HCT116 (cell line): ENCODE results near the gene NPM3. TPM values are rescaled to one million over a fixed set of nuclear protein-coding genes. Genes with fewer than 3 reads are reported as not detected.

Experiments used
- ATAC-seq: fragments of 200-7000 bp; cut with Tn5 transposase; 2 replicates; pipeline ENCODE4 v1.9.1; 2020; ENCODE audit warnings: mild to moderate bottlenecking, moderate library complexity
- BruUV-seq: library from RNA; stranded (reverse); fragments of 400-500 nt; replicated peaks from 2 replicates; lab custom pipeline; 2021; lab: Mats Ljungman, UMichigan
- CTCF ChIA-PET: fragments of 300-600 bp; sonication (Branson Sonifier 250); formaldehyde crosslinking; loops from one replicate; lab custom pipeline; 2021; ENCODE audit warnings: antibody characterized with exemption; lab: Charles Lee
- POLR2A ChIA-PET: fragments of 300-600, 350-600 bp; sonication (Branson Sonifier 250); formaldehyde crosslinking; loops from one replicate; lab custom pipeline; 2021; ENCODE audit warnings: antibody characterized with exemption; lab: Charles Lee
- RAD21 ChIA-PET, 2 experiments: fragments of 300-600 bp; sonication (Branson Sonifier 250); formaldehyde crosslinking; loops; one replicate each; lab custom pipeline; 2023; ENCODE audit warnings: low total read pairs in 2 of 2; ENCODE audit not compliant: uncharacterized antibody in 2 of 2, unreplicated experiment in 2 of 2, low non-redundant PET in 1 of 2; lab: Charles Lee
- DNase-seq: peaks from one replicate; pipeline ENCODE4 v3.0.0-alpha.2; 2010; ENCODE audit warnings: low read depth, low spot score
- H2AFZ ChIP-seq: fragments of 200-600 bp; shearing (Covaris generic), sonication (generic); 2 replicates; pipeline ENCODE4 v1.6.1; 2017; ENCODE audit warnings: low read depth, mixed run types, mixed read lengths, antibody characterized with exemption, low read length; ENCODE audit not compliant: poor library complexity, severe bottlenecking
- H3K27ac ChIP-seq: 2 replicates; pipeline ENCODE4 v1.5.1; 2012; ENCODE audit warnings: low read depth, low read length
- H3K27me3 ChIP-seq: fragments of 200-600 bp; sonication (generic); 2 replicates; pipeline ENCODE4 v1.6.1; 2016; ENCODE audit warnings: mixed run types, low read length, mixed read lengths; ENCODE audit not compliant: insufficient read depth
- H3K36me3 ChIP-seq, 2 experiments: fragments of 200-500 bp in 1 of 2; fragments of 200-600 bp in 1 of 2; sonication (Bioruptor generic) in 1 of 2; sonication (generic) in 1 of 2; 2 replicates each; pipeline versions ENCODE4 v1.5.1 to v1.6.1; 2014 to 2016; ENCODE audit warnings: low read length in 2 of 2, inconsistent platforms in 1 of 2, mixed read lengths in 1 of 2, mixed run types in 1 of 2; ENCODE audit not compliant: insufficient read depth in 2 of 2, control insufficient read depth in 1 of 2
- H3K4me1 ChIP-seq, 2 experiments: fragments of 200-600 bp in 1 of 2; sonication (generic) in 1 of 2; 2 replicates each; pipeline versions ENCODE4 v1.5.1 to v1.6.1; 2012 to 2017; ENCODE audit warnings: low read length in 2 of 2, inconsistent platforms in 1 of 2, mild to moderate bottlenecking in 1 of 2, mixed read lengths in 1 of 2, mixed run types in 1 of 2, moderate library complexity in 1 of 2; ENCODE audit not compliant: insufficient read depth in 2 of 2, control insufficient read depth in 1 of 2
- H3K4me2 ChIP-seq: fragments of 200-600 bp; sonication (generic); 2 replicates; pipeline ENCODE4 v1.6.1; 2017; ENCODE audit warnings: mixed run types, low read length, mixed read lengths
- H3K4me3 ChIP-seq, 2 experiments: fragments of 200-600 bp in 1 of 2; sonication (generic) in 1 of 2; replicated peaks in 1 of 2; 2 replicates each; pipeline ENCODE4 v1.5.1; 2011 to 2016; ENCODE audit warnings: low read length in 2 of 2, control low read depth in 1 of 2, low read depth in 1 of 2, mild to moderate bottlenecking in 1 of 2, mixed read lengths in 1 of 2, mixed run types in 1 of 2
- H3K79me2 ChIP-seq: fragments of 200-600 bp; sonication (generic); 2 replicates; pipeline ENCODE4 v1.6.1; 2017; ENCODE audit warnings: mild to moderate bottlenecking, mixed run types, low read length, moderate library complexity, mixed read lengths; ENCODE audit not compliant: insufficient read depth
- H3K9ac ChIP-seq: fragments of 200-600 bp; sonication (generic); 2 replicates; pipeline ENCODE4 v1.6.1; 2016; ENCODE audit warnings: low read length, mixed read lengths
- H3K9me2 ChIP-seq: fragments of 200-600 bp; sonication (generic), shearing (Covaris generic); 2 replicates; pipeline ENCODE4 v1.6.1; 2017; ENCODE audit warnings: mixed run types, mild to moderate bottlenecking, moderate library complexity; ENCODE audit not compliant: insufficient read depth
- H3K9me3 ChIP-seq, 2 experiments: fragments of 200-500 bp in 1 of 2; fragments of 200-600 bp in 1 of 2; sonication (Bioruptor generic) in 1 of 2; sonication (generic) in 1 of 2; 2 replicates each; pipeline ENCODE4 v1.6.1; 2014 to 2017; ENCODE audit warnings: low read length in 2 of 2, mixed read lengths in 2 of 2, inconsistent platforms in 1 of 2, low read depth in 1 of 2, mild to moderate bottlenecking in 1 of 2, mixed run types in 1 of 2, moderate library complexity in 1 of 2; ENCODE audit not compliant: control insufficient read depth in 1 of 2, insufficient read depth in 1 of 2
- H4K20me1 ChIP-seq: fragments of 200-600 bp; sonication (generic), shearing (Covaris generic); 2 replicates; pipeline ENCODE4 v1.6.1; 2017; ENCODE audit warnings: mixed run types, mild to moderate bottlenecking, moderate library complexity; ENCODE audit not compliant: insufficient read depth
- CEBPB ChIP-seq: IDR thresholded peaks from 2 replicates; pipeline ENCODE4 v1.6.1; 2012; ENCODE audit warnings: low read depth
- ELF1 ChIP-seq: IDR thresholded peaks from 2 replicates; pipeline ENCODE4 v1.6.1; 2012; ENCODE audit warnings: low read depth, borderline replicate concordance
- EZH2phosphoT487 ChIP-seq: fragments of 200-600 bp; IDR thresholded peaks from 2 replicates; pipeline ENCODE4 v1.6.1; 2018; ENCODE audit warnings: antibody characterized with exemption, borderline replicate concordance
- FOSL1 ChIP-seq: IDR thresholded peaks from 2 replicates; pipeline ENCODE4 v1.6.1; 2012; ENCODE audit warnings: low read depth
- POLR2A ChIP-seq: IDR thresholded peaks from 2 replicates; pipeline ENCODE4 v1.7.0; 2011; ENCODE audit warnings: borderline replicate concordance; ENCODE audit not compliant: insufficient read depth, insufficient read length; ENCODE audit errors: extremely low read depth
- POLR2AphosphoS5 ChIP-seq: IDR thresholded peaks from 2 replicates; pipeline ENCODE4 v1.6.1; 2011; ENCODE audit warnings: mild to moderate bottlenecking, low read depth, low read length, moderate library complexity
- SIN3A ChIP-seq: IDR thresholded peaks from 2 replicates; pipeline ENCODE4 v1.6.1; 2012; ENCODE audit warnings: low read depth
- SP1 ChIP-seq: IDR thresholded peaks from 2 replicates; pipeline ENCODE4 v1.6.1; 2012; ENCODE audit warnings: low read depth
- SRF ChIP-seq: IDR thresholded peaks from 2 replicates; pipeline ENCODE4 v1.6.1; 2012; ENCODE audit warnings: low read depth
- TCF7L2 ChIP-seq: IDR thresholded peaks from 2 replicates; pipeline ENCODE4 v1.7.0; 2011; ENCODE audit warnings: borderline replicate concordance, inconsistent platforms; ENCODE audit not compliant: insufficient read depth, insufficient read length; ENCODE audit errors: extremely low read depth
- YY1 ChIP-seq: IDR thresholded peaks from 2 replicates; pipeline ENCODE4 v1.6.1; 2011; ENCODE audit warnings: low read length, low read depth, moderate library complexity, mild to moderate bottlenecking; ENCODE audit not compliant: insufficient replicate concordance; ENCODE audit errors: extremely low read depth
- ZFX ChIP-seq: fragments of 450-650 bp; IDR thresholded peaks from 2 replicates; pipeline ENCODE4 v1.6.1; 2017
- intact Hi-C: fragments of 100-400 bp; cut with micrococcal nuclease; formaldehyde crosslinking; loops from 2 replicates; pipeline ENCODE4 v1.10.0; 2022
- total RNA-seq: library from RNA; stranded (reverse); gene quantifications from one replicate; pipeline ENCODE4 v1.2.1, GENCODE V29; 2021; ENCODE audit not compliant: unreplicated experiment
- TF ChIP-seq, protein P1 (sequence below), 3 experiments: fragments of 200-600 bp in 1 of 3; sonication (generic) in 1 of 3; IDR thresholded peaks in 2 of 3; conservative IDR thresholded peaks in 1 of 3; 2 replicates each; pipeline ENCODE4 v1.5.1; 2012 to 2017; ENCODE audit warnings: low read depth in 2 of 3, low read length in 2 of 3, antibody characterized with exemption in 1 of 3, borderline replicate concordance in 1 of 3, control low read depth in 1 of 3, mild to moderate bottlenecking in 1 of 3, mixed read lengths in 1 of 3, mixed run types in 1 of 3, moderate library complexity in 1 of 3; ENCODE audit not compliant: insufficient read depth in 1 of 3
- TF ChIP-seq, protein P2 (sequence below): IDR thresholded peaks from 2 replicates; pipeline ENCODE4 v1.6.1; 2011; ENCODE audit warnings: mild to moderate bottlenecking, low read length, moderate library complexity; ENCODE audit not compliant: insufficient replicate concordance; ENCODE audit errors: extremely low read depth

Gene NPM3
- total RNA-seq, 1 experiment from 2014 or later, result 267 TPM

DNA sequence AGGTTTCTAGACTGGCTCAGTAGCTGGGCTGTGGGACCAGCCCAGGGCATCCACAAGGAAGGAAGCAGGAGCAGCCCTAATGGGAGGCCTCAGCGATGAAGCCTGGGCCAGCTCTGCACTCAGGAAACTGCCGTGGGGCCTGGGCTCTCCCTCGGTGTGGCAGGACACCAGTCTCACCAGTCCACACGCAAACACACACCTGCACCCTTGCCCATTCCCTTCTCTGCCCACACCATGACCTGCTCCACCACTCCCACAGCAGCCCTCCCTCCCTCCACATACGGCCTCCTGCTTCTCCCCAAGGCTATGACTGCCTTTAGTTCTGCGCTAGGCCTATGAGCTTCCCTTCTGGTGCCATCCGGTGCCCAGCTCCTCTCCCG, 14.5 kb downstream of the NPM3 start:
- ChIA-PET RAD21 (no interaction called here), POLR2A (no interaction called here), CTCF (interaction anchor here (1.3 to 2.2 kb wide), 3 partner anchors 12 to 555 kb away, joined by 3 to 9 read pairs (median 3); partner anchors contain the start of gene NPM3)
- Histone ChIP-seq H3K79me2 (no peaks in the 10 kb centered on the region), H3K4me1 (no peaks in the 10 kb centered on the region), H4K20me1 (no peaks in the 10 kb centered on the region), H3K4me2 (no peak overlapping the region), H3K9me3 (no peaks in the 10 kb centered on the region), H3K9ac (no peak overlapping the region), H3K27ac (no peak overlapping the region), H3K27me3 (peaks cover 11% of the 10 kb centered on the region; the same call in 1 of the 2 replicates), H2AFZ (no peak overlapping the region), H3K36me3 (no peaks in the 10 kb centered on the region), H3K9me2 (no peaks in the 10 kb centered on the region), H3K4me3 (no peak overlapping the region)
- intact Hi-C loops, result no loop called here
- no TSS peak for BruUV-seq
- TF ChIP-seq EZH2phosphoT487 (no peak), POLR2AphosphoS5 (no peak), ELF1 (no peak), SIN3A (no peak), SRF (no peak), ZFX (no peak), CEBPB (no peak), POLR2A (no peak), FOSL1 (no peak), TCF7L2 (no peak), SP1 (no peak), YY1 (no peak)
- TF ChIP-seq, protein P1, sequence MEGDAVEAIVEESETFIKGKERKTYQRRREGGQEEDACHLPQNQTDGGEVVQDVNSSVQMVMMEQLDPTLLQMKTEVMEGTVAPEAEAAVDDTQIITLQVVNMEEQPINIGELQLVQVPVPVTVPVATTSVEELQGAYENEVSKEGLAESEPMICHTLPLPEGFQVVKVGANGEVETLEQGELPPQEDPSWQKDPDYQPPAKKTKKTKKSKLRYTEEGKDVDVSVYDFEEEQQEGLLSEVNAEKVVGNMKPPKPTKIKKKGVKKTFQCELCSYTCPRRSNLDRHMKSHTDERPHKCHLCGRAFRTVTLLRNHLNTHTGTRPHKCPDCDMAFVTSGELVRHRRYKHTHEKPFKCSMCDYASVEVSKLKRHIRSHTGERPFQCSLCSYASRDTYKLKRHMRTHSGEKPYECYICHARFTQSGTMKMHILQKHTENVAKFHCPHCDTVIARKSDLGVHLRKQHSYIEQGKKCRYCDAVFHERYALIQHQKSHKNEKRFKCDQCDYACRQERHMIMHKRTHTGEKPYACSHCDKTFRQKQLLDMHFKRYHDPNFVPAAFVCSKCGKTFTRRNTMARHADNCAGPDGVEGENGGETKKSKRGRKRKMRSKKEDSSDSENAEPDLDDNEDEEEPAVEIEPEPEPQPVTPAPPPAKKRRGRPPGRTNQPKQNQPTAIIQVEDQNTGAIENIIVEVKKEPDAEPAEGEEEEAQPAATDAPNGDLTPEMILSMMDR (IDR thresholded peaks at IDR 0.05 in 2 of 3, conservative IDR thresholded peaks at IDR 0.05 in 1 of 3; ENCODE audit: borderline replicate concordance in 1 of 3, insufficient read depth in 1 of 3, low read depth in 2 of 3, low read length in 2 of 3), result no peak
- TF ChIP-seq, protein P2, sequence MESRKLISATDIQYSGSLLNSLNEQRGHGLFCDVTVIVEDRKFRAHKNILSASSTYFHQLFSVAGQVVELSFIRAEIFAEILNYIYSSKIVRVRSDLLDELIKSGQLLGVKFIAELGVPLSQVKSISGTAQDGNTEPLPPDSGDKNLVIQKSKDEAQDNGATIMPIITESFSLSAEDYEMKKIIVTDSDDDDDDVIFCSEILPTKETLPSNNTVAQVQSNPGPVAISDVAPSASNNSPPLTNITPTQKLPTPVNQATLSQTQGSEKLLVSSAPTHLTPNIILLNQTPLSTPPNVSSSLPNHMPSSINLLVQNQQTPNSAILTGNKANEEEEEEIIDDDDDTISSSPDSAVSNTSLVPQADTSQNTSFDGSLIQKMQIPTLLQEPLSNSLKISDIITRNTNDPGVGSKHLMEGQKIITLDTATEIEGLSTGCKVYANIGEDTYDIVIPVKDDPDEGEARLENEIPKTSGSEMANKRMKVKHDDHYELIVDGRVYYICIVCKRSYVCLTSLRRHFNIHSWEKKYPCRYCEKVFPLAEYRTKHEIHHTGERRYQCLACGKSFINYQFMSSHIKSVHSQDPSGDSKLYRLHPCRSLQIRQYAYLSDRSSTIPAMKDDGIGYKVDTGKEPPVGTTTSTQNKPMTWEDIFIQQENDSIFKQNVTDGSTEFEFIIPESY, result no peak
- DNase-seq (no peak), ATAC-seq (peak; percentile 22; the same call in 1 of the 2 replicates)
